Activated T-cell treated with anti-CD3 and anti-CD28 coated beads, Interleukin-2, amount 50 U/mL, for 1 hour (primary cell): ENCODE results near the gene TGM3.

Experiments used
- DNase-seq: peaks from one replicate; pipeline ENCODE4 v3.0.0-alpha.2; 2020

Gene TGM3

DNA sequence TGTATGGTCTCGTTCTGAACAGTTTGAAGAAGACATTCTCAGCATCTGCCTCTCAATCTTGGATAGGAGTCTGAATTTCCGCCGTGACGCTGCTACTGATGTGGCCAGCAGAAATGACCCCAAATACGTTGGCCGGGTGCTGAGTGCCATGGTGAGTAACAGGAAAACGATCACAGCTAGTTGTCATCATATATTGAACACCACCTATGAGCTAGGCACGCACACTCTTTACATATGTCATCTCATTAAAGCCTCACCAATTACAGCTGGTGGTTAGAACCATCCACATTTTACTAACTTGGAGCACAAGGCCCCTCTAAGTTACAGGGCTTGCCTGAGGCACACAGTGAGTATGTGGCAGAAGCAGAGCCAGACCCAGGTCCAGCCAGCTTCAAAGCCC is 17.1 kb downstream of the TGM3 start:
- no peak for DNase-seq

DNA sequence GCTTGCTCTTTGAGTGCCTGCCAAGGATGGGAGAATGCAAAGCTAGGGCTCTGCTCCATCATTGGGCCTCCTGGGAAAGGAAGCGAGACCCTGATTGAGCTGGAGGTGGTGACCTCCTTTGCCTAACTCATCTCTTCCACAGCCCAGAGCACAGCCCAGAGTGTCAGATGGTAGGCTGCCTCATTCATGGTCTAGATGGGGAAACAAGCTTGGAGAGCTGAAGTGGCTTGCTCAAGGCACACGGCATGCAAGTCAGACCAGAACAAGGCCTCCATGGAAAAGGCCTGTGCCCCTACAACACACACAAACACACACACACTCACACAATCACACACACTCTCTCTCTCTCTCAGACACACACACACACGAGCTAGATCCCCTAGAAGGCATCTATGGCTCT is 17.5 kb downstream of the TGM3 start:
- DNase-seq = no peak

DNA sequence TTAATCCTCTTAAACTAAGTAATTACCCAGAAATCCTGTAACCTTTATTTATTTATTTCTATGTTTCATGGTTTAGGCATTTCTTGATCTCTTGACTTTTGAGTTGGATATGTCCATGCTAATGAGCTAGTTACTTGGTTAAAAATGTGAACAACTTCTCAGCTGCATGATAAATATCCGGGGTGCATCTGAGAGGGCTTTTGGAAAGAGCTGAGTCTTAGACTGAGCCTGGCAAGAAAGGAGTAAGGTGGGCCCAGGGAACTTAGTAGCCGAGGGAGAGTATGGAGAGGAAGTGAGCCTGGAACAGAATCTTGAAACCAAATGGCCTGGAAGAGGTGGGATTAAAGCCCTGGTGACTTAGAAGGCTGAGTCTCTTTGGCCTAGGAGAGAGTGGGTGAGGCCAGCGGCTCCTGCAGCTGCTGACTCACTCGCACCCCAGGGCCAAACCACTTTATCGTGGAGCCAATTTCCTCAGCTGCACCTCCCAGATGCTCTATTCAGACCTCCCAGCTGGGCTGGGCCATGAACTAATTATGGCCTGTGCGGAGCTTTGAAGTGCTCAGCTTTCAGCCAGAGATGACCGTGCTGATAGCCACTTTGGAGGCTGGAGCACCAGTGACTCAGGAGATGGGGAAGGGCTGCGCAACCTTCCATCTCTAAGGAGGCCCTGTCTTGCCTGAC is 19.1 kb downstream of the TGM3 start:
- no peak for DNase-seq

DNA sequence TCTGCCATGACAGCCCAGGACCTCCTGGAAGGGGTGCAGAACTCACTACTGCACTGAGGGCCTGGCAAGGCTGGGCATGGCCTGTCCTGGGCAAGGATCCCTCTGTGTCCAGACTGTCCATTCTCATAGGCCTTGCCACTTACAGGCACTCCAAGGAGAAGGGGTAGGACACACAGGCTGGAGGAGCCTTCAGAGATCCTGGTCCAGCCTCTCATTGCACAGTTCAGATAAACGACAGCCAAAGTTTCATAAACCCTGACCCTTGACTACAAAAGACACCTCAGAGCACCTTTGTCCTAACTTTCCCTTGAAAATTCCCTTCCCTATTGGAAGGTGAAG is 19.6 kb downstream of the TGM3 start:
- DNase-seq = no peak

DNA sequence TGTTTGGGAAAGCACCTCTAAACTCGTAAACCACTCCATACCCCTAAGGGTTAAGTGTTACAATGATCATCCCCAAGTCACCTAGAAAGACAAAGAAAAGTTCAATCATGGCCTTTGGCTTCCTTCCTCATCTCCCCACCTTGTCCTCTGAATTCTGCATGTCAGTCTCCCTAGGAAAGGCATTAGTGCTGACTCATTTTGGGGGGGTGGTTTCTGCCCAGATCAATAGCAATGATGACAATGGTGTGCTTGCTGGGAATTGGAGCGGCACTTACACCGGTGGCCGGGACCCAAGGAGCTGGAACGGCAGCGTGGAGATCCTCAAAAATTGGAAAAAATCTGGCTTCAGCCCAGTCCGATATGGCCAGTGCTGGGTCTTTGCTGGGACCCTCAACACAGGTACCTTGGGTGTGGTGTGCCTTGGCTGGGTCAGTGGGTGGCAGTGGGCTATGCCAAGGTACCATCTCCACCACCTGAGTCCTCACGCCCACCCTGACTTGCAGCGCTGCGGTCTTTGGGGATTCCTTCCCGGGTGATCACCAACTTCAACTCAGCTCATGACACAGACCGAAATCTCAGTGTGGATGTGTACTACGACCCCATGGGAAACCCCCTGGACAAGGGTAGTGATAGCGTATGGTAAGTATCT is 21.2 kb downstream of the TGM3 start:
- DNase-seq = no peak

DNA sequence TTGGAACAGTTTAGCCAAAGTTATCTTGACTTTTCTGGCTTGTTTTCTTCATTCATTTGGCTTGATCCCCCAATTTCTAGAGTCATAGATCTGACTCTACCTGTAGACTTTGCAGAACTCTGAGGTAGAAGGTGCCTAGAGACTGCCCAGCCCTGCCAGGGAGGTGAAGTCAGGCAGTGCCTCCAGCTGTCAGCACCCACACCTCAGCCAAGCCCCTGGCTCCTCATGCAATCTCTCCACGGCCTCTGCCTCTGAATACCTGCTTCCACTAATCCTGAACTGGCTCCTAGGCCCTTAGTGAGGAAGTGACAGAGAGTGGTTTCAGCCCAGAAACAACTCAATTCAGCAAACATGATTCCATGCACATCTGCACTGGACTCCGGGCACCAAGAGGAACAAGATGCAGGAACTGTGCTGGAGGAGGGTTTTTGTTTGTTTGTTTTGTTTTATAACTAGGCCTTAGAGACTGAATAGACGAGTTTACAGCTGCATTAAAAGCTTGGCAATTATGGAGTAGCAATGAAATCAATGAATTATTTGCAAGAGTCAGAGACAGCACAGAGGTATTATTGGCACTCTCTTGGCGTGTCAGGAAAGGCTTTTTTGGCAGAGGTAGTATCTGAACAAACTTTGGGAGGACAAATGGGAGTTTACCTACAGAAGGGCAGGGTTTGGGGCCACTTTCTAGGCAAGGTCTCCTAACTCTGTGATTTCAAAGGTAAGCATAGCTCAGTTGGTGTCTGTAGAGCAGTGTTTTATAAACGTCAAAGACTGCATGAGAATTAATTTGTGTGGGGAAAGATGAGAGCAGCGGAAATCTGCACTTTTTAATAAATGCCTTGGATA is 25.2 kb downstream of the TGM3 start:
- DNase-seq = no peak

DNA sequence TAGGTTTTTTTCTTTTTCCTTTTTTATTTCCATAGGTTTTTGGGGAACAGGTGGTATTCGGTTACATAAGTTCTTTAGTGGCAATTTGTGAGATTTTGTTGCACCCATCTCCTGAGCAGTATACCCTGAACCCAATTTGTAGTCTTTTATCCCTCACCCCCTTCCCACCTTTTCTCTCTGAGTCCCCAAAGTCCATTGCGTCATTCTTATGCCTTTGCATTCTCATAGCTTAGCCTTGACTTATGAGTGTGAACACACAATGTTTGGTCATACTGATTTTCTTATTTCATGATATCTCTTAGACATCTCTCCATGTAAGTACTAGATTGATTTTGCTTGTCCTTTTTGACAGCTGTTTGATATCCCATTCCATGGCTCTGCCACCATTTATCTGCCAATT is 27.2 kb downstream of the TGM3 start:
- DNase-seq = no peak

DNA sequence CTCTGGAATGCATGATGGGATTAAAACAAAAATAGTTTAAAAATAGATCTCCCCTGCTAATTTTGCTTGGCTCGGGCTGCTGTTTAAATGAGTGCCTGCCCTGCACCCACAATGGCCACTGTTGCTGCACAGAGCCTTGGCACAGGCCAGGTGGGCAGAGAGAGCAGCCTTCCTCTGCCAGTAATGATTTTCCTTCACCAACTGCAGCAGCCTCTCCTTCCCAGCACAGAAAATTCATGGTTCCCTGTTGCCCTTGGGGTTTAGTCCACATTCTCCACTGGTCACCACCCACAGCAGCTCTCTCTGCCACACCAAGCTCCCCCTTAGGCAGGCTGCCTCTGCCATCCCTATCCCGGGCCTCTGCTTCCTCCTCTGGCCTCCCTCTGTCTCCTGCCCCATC is 30.2 kb downstream of the TGM3 start:
- DNase-seq = no peak

DNA sequence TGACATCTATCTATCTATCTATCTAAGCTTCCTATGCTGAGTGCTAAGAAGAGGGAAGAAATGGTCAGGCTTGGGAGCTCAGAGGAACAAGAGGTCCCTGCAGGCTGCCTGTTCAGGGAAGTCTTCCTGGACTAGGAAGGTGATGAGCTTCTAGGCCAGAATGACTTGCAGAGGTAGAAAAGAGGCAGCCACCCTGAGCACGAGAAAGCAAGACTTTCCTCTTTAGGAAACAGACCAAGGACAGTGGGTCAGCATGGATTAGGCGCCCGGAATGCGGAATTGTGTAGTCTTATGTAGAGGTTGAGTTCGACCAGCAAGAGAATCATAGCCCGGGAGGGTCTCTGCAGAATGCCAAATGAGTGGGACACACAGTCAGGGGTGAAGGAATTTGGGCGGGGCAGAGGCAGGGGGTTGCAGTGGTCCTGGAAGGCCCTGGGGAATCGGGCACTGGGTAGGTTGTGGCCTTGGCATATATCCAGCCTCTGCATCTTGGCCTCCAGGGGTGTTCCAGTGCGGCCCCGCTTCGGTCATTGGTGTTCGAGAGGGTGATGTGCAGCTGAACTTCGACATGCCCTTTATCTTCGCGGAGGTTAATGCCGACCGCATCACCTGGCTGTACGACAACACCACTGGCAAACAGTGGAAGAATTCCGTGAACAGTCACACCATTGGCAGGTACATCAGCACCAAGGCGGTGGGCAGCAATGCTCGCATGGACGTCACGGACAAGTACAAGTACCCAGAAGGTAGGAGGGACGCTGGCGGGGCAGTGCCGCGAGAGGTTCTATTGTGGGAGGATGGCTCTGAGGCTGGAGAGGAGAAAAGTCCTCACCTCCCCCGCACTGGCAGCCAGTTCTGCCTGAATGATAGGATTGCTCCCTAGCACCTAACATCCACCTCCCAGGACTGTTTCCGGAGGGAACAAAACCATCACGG is 32.1 kb downstream of the TGM3 start:
- DNase-seq = no peak

DNA sequence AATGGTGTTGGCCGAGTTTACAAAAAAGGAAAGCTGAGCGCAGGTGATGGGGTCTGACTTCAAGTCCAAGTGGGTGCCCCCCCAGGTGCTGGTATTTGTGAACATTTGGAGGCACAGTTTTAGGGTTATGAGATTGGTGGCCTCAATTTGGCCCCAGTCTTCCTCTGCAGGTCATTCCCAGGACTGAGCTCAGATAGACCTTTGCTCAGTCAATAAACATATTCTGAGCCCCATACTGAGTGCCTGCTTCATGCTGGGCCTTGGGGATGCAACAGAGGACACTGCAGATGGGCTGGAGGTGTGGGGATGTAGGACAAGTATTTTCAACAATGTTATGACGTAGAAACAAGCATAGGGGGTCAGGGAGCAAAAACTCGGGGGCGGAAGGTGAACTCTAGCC is 33.5 kb downstream of the TGM3 start:
- no peak for DNase-seq

DNA sequence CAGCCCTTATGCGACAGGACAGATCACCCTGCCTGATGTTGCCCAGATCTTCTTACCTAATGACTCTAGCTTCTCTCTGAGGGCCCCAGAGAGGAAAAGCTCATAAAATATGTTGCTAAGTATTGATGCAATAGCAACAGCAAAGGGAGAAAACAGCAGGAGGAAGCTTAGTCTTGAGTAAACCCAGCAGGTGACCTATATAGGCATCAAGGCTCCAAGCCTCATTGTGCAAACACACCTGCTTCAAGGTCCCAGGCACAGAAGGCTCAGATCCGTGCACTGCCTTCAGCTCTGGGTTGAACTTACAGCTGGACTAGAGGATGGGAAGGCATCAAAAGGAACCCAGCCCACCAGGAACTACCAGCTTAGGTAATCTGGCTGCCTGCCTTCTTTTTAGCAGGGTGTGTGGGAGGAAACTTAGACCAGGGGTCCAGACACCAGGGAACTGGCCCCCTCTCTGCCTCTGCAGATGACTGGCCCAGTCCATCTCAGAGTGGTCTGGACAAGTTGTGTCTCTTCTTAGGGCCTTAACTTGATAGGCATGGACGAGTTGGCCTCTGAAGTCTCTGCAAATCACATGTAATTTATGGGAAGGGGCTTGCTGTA is 34.4 kb downstream of the TGM3 start:
- DNase-seq = no peak

DNA sequence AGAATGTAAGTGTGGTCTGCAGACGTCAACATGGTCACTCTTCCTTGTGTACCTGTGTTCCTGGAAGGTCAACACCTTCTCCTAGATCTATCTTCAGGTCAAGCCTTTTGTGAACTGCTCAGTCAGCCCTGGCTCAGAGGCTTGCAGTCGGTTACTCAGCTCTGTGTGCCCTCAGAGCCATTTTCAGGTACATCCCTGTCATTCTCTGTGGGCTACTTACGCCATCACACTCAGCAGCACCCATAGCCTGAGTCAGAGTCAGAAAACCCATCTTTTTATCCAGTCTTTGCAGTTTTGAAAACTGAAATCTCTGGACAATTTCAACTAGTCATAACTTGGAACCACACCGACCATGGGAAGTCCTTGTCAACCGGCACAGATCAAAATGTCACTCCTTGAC is 35.3 kb downstream of the TGM3 start:
- no peak for DNase-seq

DNA sequence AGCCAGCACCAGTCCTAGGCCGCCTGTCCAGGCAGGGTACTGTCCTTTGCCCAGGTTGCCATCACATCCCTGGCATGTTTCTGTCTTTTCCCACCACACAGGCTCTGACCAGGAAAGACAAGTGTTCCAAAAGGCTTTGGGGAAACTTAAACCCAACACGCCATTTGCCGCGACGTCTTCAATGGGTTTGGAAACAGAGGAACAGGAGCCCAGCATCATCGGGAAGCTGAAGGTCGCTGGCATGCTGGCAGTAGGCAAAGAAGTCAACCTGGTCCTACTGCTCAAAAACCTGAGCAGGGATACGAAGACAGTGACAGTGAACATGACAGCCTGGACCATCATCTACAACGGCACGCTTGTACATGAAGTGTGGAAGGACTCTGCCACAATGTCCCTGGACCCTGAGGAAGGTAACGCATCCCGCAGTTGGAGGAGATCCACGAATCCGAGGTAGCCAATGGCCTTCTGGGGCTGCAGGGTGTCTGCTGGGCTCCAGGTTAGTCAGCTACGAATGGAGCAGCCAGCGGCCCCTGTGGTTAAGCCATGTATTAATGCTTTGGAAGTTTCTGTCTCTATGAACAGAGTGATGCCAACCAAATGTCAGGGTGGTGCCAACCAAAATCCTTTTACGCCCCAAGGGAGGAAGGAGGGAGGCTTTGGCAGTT is 36.2 kb downstream of the TGM3 start:
- no peak for DNase-seq

DNA sequence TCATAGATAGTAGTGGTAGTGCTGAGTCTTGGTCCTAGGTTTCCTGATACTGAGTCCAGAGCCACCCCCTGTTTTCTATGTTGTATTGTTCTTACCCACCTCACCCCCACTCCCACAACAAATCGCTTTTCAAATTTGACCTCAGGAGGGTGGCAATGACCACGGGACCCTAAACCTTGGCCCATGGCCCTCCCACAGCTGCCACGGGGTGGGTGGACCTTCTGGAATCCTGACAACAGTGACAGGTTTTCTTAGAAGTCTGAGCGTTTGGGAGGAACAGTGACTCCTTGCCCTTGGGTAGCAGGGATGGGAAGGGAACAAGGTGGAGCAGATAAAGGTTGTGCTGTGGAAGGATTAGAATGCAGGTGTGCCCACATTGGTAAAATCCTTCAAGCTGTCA is 36.9 kb downstream of the TGM3 start:
- no peak for DNase-seq

DNA sequence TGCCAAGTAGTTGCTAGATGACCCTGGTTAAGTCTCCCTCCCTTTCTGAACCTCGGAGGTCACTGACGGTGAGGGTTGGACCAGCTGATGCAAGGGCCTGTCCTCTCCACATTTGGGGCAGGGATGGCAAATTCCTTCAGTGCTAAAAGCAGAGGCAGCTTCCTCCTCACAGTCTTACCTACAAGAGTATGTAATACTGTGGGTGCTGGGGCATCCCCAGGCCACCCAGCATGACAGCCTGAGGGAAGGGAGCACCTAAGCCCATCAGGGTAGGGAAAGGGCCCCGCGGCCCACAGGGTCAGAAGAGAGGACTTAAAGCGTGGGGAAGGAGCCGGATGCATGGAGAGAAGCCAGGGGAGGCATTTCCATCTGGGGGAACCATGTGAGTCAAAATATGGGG is 38.0 kb downstream of the TGM3 start:
- DNase-seq = no peak

DNA sequence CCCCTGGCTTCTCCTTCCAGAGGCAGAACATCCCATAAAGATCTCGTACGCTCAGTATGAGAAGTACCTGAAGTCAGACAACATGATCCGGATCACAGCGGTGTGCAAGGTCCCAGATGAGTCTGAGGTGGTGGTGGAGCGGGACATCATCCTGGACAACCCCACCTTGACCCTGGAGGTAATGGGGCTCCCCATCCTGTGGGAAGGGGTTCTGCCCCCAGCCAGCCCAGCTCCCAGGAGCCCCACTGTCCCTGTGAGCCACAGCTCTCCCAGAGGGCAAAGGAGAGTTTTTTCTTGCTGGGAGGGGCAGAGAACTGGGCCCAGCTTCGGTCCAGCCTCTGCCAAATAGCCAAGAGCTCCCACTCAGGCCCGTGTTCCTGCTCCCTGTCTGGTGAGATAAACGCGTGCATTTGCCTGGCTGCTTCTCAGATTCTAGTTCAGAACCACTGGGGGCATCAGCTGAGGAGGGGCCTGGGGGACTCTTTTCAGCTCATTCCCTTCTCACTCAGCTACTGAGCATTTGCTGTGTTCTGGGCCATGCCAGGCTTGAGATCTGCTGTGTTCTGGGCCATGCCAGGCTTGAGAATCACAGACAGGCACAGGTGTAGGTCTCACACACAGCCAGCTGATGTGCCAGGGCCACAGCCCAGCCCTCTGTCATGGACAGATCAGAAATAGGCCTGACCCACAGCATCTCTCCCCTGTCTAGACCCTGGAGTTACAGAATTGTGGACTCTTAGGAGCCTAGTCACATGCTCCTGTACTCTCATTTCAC is 39.5 kb downstream of the TGM3 start:
- no peak for DNase-seq

DNA sequence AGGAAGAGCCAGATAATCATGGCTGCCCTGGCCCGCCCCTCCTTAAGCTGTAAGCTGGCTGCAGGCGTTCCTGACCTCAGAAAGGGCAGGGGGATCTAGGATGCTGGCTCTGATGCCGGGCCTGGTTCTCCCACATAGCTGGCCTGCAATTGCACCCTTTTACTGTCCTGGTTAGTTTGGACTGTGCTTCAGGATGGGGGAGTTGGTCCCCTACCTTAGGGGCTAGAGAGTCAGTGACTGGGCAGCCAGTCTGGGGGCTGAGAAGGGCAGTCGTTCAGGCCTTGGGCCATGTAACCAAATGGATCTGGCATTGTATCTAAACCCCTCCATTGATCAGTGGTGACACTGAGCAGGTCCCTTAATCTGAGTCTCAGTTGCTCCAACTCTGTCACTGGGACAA is 40.7 kb downstream of the TGM3 start:
- DNase-seq = no peak

DNA sequence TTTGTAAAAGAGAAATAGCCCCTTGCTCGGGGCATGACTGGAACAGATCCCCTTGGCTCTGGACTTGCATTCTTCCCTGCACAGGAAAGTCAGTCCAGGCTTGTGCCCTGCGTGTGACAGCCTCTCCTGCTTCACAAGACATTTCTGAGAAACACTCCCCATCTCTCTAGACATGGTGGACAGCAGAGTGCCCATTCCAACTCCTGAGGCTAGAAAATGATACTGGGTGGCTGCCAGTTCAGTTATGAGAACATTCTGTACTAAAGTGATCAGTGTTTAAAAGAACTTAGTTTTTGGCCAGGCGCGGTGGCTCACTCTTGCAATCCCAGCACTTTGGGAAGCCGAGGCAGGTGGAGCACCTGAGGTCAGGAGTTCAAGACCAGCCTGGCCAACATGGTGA is 41.3 kb downstream of the TGM3 start:
- no peak for DNase-seq

DNA sequence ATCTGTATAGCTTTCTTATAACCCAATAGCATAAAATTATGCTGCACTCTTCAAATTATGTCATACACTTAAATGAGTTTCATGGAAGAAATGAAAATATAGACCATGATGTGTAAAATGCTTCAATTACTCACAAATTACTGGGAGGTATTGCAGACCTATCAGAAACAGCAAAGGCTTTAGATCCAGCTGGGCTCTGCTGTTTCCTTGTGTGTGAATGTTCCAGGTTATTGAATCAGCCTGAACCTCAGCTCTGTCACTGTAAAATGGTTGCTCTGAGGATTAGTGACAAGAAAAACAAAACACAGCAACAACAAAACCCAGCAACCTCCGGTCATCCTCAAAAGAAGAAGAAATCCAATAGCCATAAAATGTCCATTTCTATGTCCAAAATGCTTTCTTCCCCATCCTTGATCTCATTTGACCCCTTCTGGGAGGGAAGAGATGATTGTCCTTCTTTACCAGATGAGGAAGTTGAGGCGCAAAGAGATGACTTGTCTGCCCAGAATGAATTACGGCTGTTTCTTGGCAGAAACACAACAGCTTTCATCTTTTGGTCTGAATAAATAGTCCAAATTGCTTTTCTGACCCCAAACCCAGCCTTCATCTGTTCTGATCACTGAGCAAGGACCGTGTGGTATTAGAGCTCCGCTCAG is 42.7 kb downstream of the TGM3 start:
- DNase-seq = no peak

DNA sequence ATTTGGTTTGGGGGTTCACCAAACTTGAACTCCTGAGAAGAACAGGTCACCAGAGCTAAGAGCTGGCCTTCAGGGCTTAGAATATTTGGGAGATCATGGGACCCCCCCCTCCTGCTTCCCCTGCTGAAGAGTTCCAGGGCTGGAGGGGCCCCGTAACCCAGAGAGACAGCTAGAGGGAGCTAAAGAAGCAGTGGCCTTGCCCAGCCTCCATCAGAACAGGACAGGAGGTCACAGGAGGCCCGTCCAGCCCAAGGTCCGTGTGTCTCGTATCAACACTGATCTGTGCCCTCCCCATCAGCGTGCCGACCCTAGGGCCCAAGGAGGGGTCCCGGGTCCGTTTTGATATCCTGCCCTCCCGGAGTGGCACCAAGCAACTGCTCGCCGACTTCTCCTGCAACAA is 44.3 kb downstream of the TGM3 start:
- no peak for DNase-seq

DNA sequence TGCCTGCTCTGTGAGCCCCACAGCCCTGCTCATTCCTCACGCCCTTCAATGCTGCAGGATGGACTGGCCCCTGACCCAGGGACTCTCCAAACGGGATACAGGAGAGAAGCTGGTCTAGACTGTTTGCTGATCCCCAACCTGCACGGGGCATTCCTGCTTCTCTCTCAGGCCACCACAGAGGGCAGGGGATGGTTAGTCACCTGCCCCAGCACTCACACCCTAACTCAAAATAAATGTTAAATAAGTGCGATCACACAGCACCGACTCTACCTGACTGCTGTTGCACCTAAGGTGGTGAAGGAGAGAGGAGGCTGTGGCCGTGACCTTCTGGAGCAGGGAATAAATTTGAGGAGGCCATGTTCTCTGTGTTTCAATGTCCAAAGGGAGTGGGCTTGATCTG is 45.0 kb downstream of the TGM3 start:
- no peak for DNase-seq
